Osteoblast (primary cell): Measurements from ENCODE around the gene H1-8. TPM values are rescaled to one million over a fixed set of nuclear protein-coding genes. Genes with fewer than 3 reads are reported as not detected.

Experiments used
- DNase-seq: peaks from one replicate; pipeline ENCODE4 v3.0.0; 2011; ENCODE audit warnings: low spot score, mixed read lengths; ENCODE audit not compliant: insufficient read length; ENCODE audit errors: missing footprints
- H2AFZ ChIP-seq: 2 replicates; pipeline ENCODE4 v1.6.0; 2011; ENCODE audit warnings: mild to moderate bottlenecking, low read length
- H3K27ac ChIP-seq: 2 replicates; pipeline ENCODE4 v1.5.1; 2011; ENCODE audit warnings: mild to moderate bottlenecking, low read depth, low read length, moderate library complexity
- H3K27me3 ChIP-seq: 2 replicates; pipeline ENCODE4 v1.6.0; 2012; ENCODE audit warnings: mild to moderate bottlenecking, control low read depth, inconsistent platforms, low read length, moderate library complexity; ENCODE audit not compliant: insufficient read depth
- H3K36me3 ChIP-seq: 2 replicates; pipeline ENCODE4 v1.5.1; 2011; ENCODE audit warnings: mild to moderate bottlenecking, low read length, control low read depth, moderate library complexity; ENCODE audit not compliant: insufficient read depth
- H3K4me1 ChIP-seq: 2 replicates; pipeline ENCODE4 v1.5.1; 2011; ENCODE audit warnings: mild to moderate bottlenecking, low read length, control low read depth, moderate library complexity; ENCODE audit not compliant: insufficient read depth
- H3K4me2 ChIP-seq: 2 replicates; pipeline ENCODE4 v1.6.0; 2011; ENCODE audit warnings: mild to moderate bottlenecking, low read length; ENCODE audit not compliant: insufficient read depth
- H3K4me3 ChIP-seq: fragments of 200-600 bp; sonication (generic); 3 replicates; pipeline ENCODE4 v1.5.1; 2012; ENCODE audit warnings: mild to moderate bottlenecking, low read length, inconsistent platforms; ENCODE audit not compliant: insufficient read depth
- H3K79me2 ChIP-seq: 2 replicates; pipeline ENCODE4 v1.6.0; 2012; ENCODE audit warnings: mild to moderate bottlenecking, low read length, control low read depth, inconsistent platforms; ENCODE audit not compliant: insufficient read depth
- H3K9me3 ChIP-seq: 2 replicates; pipeline ENCODE4 v1.5.1; 2011; ENCODE audit warnings: low read depth, low read length, control low read depth
- H4K20me1 ChIP-seq: 2 replicates; pipeline ENCODE4 v1.6.0; 2012; ENCODE audit warnings: mild to moderate bottlenecking, low read length, control low read depth; ENCODE audit not compliant: insufficient read depth
- total RNA-seq: library from RNA; depleted of rRNA; stranded (reverse); fragments of >200 nt; gene quantifications from 2 replicates; pipeline ENCODE4 v1.2.3, GENCODE V29; 2012
- TF ChIP-seq, protein P1 (sequence below): IDR thresholded peaks from 2 replicates; pipeline ENCODE4 v1.5.1; 2011; ENCODE audit warnings: mild to moderate bottlenecking, low read depth, low read length, moderate library complexity; ENCODE audit errors: extremely low read depth

The H1-8 gene
- total RNA-seq, 1 donor = not detected

- Histone ChIP-seq H2AFZ (no peak overlapping the region), H3K4me2 (no peak overlapping the region), H3K27ac (no peak overlapping the region), H3K79me2 (no peaks in the 10 kb centered on the region), H3K4me3 (no peak overlapping the region), H3K4me1 (peaks cover 8% of the 10 kb centered on the region), H4K20me1 (no peaks in the 10 kb centered on the region), H3K27me3 (no peaks in the 10 kb centered on the region), H3K36me3 (no peaks in the 10 kb centered on the region), H3K9me3 (no peaks in the 10 kb centered on the region)
- DNase-seq = peak; percentile 38
- TF ChIP-seq, protein P1, sequence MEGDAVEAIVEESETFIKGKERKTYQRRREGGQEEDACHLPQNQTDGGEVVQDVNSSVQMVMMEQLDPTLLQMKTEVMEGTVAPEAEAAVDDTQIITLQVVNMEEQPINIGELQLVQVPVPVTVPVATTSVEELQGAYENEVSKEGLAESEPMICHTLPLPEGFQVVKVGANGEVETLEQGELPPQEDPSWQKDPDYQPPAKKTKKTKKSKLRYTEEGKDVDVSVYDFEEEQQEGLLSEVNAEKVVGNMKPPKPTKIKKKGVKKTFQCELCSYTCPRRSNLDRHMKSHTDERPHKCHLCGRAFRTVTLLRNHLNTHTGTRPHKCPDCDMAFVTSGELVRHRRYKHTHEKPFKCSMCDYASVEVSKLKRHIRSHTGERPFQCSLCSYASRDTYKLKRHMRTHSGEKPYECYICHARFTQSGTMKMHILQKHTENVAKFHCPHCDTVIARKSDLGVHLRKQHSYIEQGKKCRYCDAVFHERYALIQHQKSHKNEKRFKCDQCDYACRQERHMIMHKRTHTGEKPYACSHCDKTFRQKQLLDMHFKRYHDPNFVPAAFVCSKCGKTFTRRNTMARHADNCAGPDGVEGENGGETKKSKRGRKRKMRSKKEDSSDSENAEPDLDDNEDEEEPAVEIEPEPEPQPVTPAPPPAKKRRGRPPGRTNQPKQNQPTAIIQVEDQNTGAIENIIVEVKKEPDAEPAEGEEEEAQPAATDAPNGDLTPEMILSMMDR = no peak
Observed at GRCh38 chr3:129532261-129532660, 10.7 kb upstream of the H1-8 start.

DNA sequence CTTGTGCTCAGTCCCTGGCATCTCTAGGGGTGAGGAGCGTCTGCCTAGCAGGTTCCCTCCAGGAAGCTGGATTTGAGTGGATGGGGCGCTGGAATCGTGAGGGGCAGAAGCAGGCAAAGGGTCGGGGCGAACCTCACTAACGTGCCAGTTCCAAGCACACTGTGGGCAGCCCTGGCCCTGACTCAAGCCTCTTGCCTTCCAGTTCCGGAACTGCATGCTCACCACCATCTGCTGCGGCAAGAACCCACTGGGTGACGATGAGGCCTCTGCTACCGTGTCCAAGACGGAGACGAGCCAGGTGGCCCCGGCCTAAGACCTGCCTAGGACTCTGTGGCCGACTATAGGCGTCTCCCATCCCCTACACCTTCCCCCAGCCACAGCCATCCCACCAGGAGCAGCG lies 9.6 kb upstream of the H1-8 start:
- H2AFZ ChIP-seq = no peak overlapping the region
- peaks cover 8% of the 10 kb centered on the region for H3K4me1 ChIP-seq
- no peaks in the 10 kb centered on the region for H3K36me3 ChIP-seq
- H3K9me3 ChIP-seq = no peaks in the 10 kb centered on the region
- TF ChIP-seq, protein P1 = no peak
- H3K79me2 ChIP-seq = no peaks in the 10 kb centered on the region
- DNase-seq = peak; percentile 34
- no peak overlapping the region for H3K27ac ChIP-seq
- no peaks in the 10 kb centered on the region for H3K27me3 ChIP-seq
- H3K4me3 ChIP-seq = no peak overlapping the region
- no peak overlapping the region for H3K4me2 ChIP-seq
- H4K20me1 ChIP-seq = no peaks in the 10 kb centered on the region

- H3K79me2 ChIP-seq = no peaks in the 10 kb centered on the region
- no peaks in the 10 kb centered on the region for H3K9me3 ChIP-seq
- no peak overlapping the region for H3K4me3 ChIP-seq
- no peak overlapping the region for H3K4me2 ChIP-seq
- no peak overlapping the region for H3K27ac ChIP-seq
- peak; percentile 1 for DNase-seq
- H3K4me1 ChIP-seq = peaks cover 8% of the 10 kb centered on the region
- no peak overlapping the region for H2AFZ ChIP-seq
- H3K36me3 ChIP-seq = no peaks in the 10 kb centered on the region
- TF ChIP-seq, protein P1 = no peak
- H3K27me3 ChIP-seq = no peaks in the 10 kb centered on the region
- no peaks in the 10 kb centered on the region for H4K20me1 ChIP-seq
Observed at GRCh38 chr3:129534428-129535027, 8.4 kb upstream of the H1-8 start.

DNA sequence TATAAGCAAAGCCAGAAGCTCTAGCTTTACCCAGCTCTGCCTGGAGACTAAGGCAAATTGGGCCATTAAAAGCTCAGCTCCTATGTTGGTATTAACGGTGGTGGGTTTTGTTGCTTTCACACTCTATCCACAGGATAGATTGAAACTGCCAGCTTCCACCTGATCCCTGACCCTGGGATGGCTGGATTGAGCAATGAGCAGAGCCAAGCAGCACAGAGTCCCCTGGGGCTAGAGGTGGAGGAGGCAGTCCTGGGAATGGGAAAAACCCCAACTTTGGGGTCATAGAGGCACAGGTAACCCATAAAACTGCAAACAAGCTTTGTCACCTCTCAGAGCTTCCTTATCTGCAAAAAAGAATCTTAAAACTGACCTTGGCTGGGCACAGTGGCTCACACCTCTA lies 7.9 kb upstream of the H1-8 start:
- H3K27ac ChIP-seq = no peak overlapping the region
- no peak overlapping the region for H3K4me2 ChIP-seq
- no peaks in the 10 kb centered on the region for H3K36me3 ChIP-seq
- no peak overlapping the region for H3K4me3 ChIP-seq
- no peaks in the 10 kb centered on the region for H3K79me2 ChIP-seq
- DNase-seq = no peak
- no peak overlapping the region for H2AFZ ChIP-seq
- H3K4me1 ChIP-seq = peaks cover 6% of the 10 kb centered on the region
- no peaks in the 10 kb centered on the region for H3K27me3 ChIP-seq
- TF ChIP-seq, protein P1 = no peak
- H3K9me3 ChIP-seq = no peaks in the 10 kb centered on the region
- H4K20me1 ChIP-seq = no peaks in the 10 kb centered on the region
